Suprapubic skin (tissue), 4 donors: ENCODE measurements around the gene CFL1. TPM values are rescaled to one million over a fixed set of nuclear protein-coding genes. Genes with fewer than 3 reads are reported as not detected.

Source experiments
- DNase-seq, 2 donors: peaks; one replicate each; pipeline ENCODE4 v3.0.0-alpha.2; 2019; ENCODE audit warnings: low spot score in 2 of 2
- H3K27ac ChIP-seq: fragments of 200-600 bp; sonication (generic); one replicate; pipeline ENCODE4 v1.5.1; 2019
- H3K27me3 ChIP-seq: fragments of 200-600 bp; sonication (generic); one replicate; pipeline ENCODE4 v1.5.1; 2019
- H3K36me3 ChIP-seq: fragments of 200-600 bp; sonication (generic); one replicate; pipeline ENCODE4 v1.5.1; 2019
- H3K4me1 ChIP-seq: fragments of 200-600 bp; sonication (generic); one replicate; pipeline ENCODE4 v1.5.1; 2019
- H3K4me3 ChIP-seq: fragments of 200-600 bp; sonication (generic); one replicate; pipeline ENCODE4 v1.5.1; 2019; ENCODE audit warnings: mild to moderate bottlenecking
- H3K9me3 ChIP-seq: fragments of 200-600 bp; sonication (generic); one replicate; pipeline ENCODE4 v1.5.1; 2019
- CTCF ChIP-seq, 2 donors: fragments of 200-600 bp in 1 of 2; fragments of 450-650 bp in 1 of 2; sonication (generic) in 1 of 2; IDR thresholded peaks; one replicate each; pipeline ENCODE4 v1.5.1; 2016 to 2019; ENCODE audit warnings: antibody characterized with exemption in 2 of 2, mild to moderate bottlenecking in 1 of 2, moderate library complexity in 1 of 2
- EP300 ChIP-seq: sonication (generic); formaldehyde crosslinking; IDR thresholded peaks from one replicate; pipeline ENCODE4 v1.6.1; 2017; ENCODE audit warnings: antibody characterized with exemption
- POLR2A ChIP-seq, 2 donors: fragments of 450-650 bp; IDR thresholded peaks; one replicate each; pipeline ENCODE4 v1.6.1; 2017; ENCODE audit warnings: antibody characterized with exemption in 2 of 2, mild to moderate bottlenecking in 2 of 2, moderate library complexity in 2 of 2
- POLR2AphosphoS5 ChIP-seq, 3 donors: sonication (generic); formaldehyde crosslinking; IDR thresholded peaks; one replicate each; pipeline ENCODE4 v1.6.1; 2017; ENCODE audit warnings: antibody characterized with exemption in 3 of 3
- WGBS: methylation state at CpG from one replicate; pipeline ENCODE4 v1.1.5; 2018; 5-methylcytosine and 5-hydroxymethylcytosine counted together
- total RNA-seq, 4 donors: library from RNA; depleted of rRNA; stranded (reverse); fragments of >200 nt; gene quantifications; one replicate each; pipeline ENCODE4 v1.1.0, GENCODE V29; 2016

CFL1 gene
- total RNA-seq, 4 donors from 2014 or later = 331 to 608 (median 584) TPM

- no peak overlapping the region for H3K27ac ChIP-seq
- no peak for DNase-seq
- 50% methylated on average over 5 of the region's 7 CpGs for WGBS
- TF ChIP-seq POLR2A (IDR thresholded peaks at IDR 0.05) (no peak), POLR2AphosphoS5 (IDR thresholded peaks at IDR 0.05) (no peak), EP300 (no peak), CTCF (IDR thresholded peaks at IDR 0.05) (no peak)
- H3K36me3 ChIP-seq = peaks cover 24% of the 10 kb centered on the region
- H3K4me3 ChIP-seq = no peak overlapping the region
- H3K27me3 ChIP-seq = no peaks in the 10 kb centered on the region
- peaks cover 3% of the 10 kb centered on the region for H3K4me1 ChIP-seq
- no peaks in the 10 kb centered on the region for H3K9me3 ChIP-seq
These were observed 22.0 kb upstream of the CFL1 start for GRCh38 chr11:65880027-65880426.

GRCh38 chr11:65879617-65880016, 21.6 kb upstream of the CFL1 start, which contains the start of gene CTSW:
Gene CTSW, plus strand, starts transcription at chr11:65879837. Its CDS starts 18 bp downstream, at chr11:65879855.
- DNase-seq = no peak
- TF ChIP-seq EP300 (no peak), CTCF (IDR thresholded peaks at IDR 0.05) (no peak), POLR2AphosphoS5 (IDR thresholded peaks at IDR 0.05) (no peak), POLR2A (IDR thresholded peaks at IDR 0.05) (no peak)
- Histone ChIP-seq H3K36me3 (peaks cover 23% of the 10 kb centered on the region), H3K27ac (no peak within 1 kb of the TSS), H3K27me3 (no peaks in the 10 kb centered on the region), H3K9me3 (no peaks in the 10 kb centered on the region), H3K4me3 (no peak within 1 kb of the TSS), H3K4me1 (no peaks in the 10 kb centered on the region)
- 40% methylated on average over 7 of the region's 7 CpGs for WGBS

- H3K9me3 ChIP-seq = no peaks in the 10 kb centered on the region
- H3K36me3 ChIP-seq = no peaks in the 10 kb centered on the region
- H3K4me1 ChIP-seq = peaks cover 43% of the 10 kb centered on the region
- peak; percentile 97 to 98 for DNase-seq
- no peaks in the 10 kb centered on the region for H3K27me3 ChIP-seq
- TF ChIP-seq EP300 = no peak
- TF ChIP-seq POLR2AphosphoS5 (IDR thresholded peaks at IDR 0.05) = peak in 1 of 3 donors; percentile 38
- TF ChIP-seq POLR2A (IDR thresholded peaks at IDR 0.05) = peak in 1 of 2 donors; percentile 45
- no peak for TF ChIP-seq CTCF (IDR thresholded peaks at IDR 0.05)
- 11% methylated on average over 25 of the region's 54 CpGs for WGBS
- peak overlapping the region; percentile 58 for H3K4me3 ChIP-seq
- peak overlapping the region; percentile 85 for H3K27ac ChIP-seq
These were observed 15.6 kb upstream of the CFL1 start for GRCh38 chr11:65873318-65874156.

- peak within 1 kb of the TSS; percentile 85 for H3K27ac ChIP-seq
- H3K9me3 ChIP-seq = no peaks in the 10 kb centered on the region
- H3K4me3 ChIP-seq = peak within 1 kb of the TSS; percentile 58
- no peaks in the 10 kb centered on the region for H3K36me3 ChIP-seq
- peaks cover 43% of the 10 kb centered on the region for H3K4me1 ChIP-seq
- 2% methylated on average over 8 of the region's 69 CpGs for WGBS
- no peak for TF ChIP-seq POLR2AphosphoS5 (IDR thresholded peaks at IDR 0.05)
- no peak for TF ChIP-seq POLR2A (IDR thresholded peaks at IDR 0.05)
- no peak for TF ChIP-seq EP300
- TF ChIP-seq CTCF (IDR thresholded peaks at IDR 0.05) = no peak
- H3K27me3 ChIP-seq = no peaks in the 10 kb centered on the region
- DNase-seq = no peak
These were observed 14.8 kb upstream of the CFL1 start, which contains the start of gene EFEMP2 for GRCh38 chr11:65872586-65873317. Gene EFEMP2, minus strand, starts transcription at chr11:65872800. Its CDS starts 446 bp downstream, at chr11:65872354.
